Measurements from ENCODE around the gene IFT88.

GRCh38 chr13:20664351-20664750 is 97.4 kb downstream of the IFT88 start:
- TF ChIP-seq CTCF (IDR thresholded peaks at IDR 0.05) (no peak), POLR2A (IDR thresholded peaks at IDR 0.05) (no peak)
